GM19467 (cell line): ENCODE data around the gene CLEC18B.
"Not testable (repeated sequence)": the region's sequence is repeated elsewhere in the genome, so short reads cannot be mapped to it uniquely, and the experiment has no call there.

Source experiments
- ATAC-seq: cut with Tn5 transposase; IDR thresholded peaks from one replicate; pipeline ENCODE4 v1.9.1; 2021; ENCODE audit warnings: mild to moderate bottlenecking, moderate library complexity; ENCODE audit not compliant: unreplicated experiment

Gene CLEC18B

GRCh38 chr16:74407362-74407705, 13.9 kb downstream of the CLEC18B start:
- ATAC-seq = not testable (repeated sequence)

- not testable (repeated sequence) for ATAC-seq
Measured at GRCh38 chr16:74406600-74407361, 14.5 kb downstream of the CLEC18B start.

DNA sequence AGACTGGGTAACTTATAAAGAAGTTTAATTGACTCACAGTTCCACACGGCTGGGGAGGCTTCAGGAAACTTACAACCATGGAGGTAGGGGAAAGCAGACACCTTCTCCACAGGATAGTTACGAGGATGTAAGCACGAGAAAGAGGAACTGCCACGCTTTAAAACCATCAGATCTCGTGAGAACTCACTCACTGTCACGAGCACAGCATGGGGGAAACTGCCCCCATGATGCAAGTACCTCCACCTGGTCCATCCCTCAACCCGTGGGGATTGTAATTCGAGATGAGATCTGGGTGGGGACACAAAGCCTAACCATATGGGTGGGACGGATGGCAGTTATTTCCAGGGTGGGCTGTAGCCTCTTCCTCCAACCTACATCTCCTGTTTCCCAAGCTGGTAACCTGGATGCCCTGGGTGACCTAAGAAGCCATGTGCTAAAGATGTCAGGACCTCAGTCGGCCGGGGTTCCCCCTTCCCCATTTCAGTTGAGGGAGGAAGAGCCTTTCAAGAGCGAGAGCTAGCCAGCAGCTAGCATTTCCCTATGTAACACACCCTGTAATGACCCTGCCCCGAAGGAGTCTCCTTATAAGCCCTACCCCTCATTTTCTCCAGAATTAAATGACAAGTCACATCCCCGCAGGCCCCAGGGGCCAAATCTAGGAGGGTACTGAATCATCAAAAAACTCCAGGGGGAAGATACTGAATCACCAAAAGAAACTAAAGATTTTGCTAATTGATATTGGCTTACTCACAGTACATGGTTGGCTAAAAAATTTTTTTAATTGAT, 16.9 kb downstream of the CLEC18B start:
- ATAC-seq = not testable (repeated sequence)

DNA sequence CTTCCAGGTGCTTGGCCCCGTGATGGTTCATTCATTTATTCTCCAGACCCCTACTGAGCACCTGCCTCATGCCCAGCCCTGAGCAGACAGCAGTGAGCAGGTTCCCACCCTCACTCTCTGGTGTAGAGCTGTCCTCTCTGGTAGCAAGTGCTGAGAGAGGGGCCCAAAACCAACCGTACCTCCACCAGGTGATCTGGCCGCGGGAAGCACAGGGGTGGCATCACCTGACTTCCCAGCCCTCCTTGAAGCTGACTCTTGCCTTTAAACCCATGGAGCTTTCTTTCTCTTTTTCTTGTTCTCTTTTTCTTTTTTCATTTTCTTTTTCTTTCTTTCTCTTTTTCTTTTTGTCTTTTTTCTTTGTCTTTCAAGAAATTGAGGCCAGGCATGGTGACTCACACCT, 21.0 kb downstream of the CLEC18B start:
- not testable (repeated sequence) for ATAC-seq

- not testable (repeated sequence) for ATAC-seq
Measured at GRCh38 chr16:74398212-74398895, 22.9 kb downstream of the CLEC18B start.

DNA sequence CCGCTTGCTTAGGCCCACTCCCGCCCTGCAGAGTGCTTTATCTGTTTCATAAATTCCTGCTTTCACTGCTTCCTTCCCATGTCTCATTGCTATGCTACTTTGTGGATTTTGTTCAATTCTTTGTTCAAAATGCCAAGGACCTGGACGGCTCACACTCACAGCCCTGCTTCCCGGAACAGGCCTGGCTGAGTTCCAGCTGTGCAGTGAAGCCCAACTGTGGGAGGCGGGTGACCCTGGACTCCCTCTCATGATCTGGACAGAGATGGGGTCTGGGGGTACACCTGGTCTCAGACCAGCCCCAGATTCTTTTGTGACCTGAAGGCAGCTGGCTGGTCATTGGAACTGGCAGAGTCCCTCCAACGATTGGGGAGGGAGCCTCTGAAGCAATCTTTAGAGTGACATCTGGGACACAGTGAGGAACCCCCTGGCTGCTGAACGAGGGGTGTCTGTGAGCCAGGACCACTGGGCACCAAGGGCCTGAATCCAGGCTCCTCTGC, 24.7 kb downstream of the CLEC18B start:
- ATAC-seq = not testable (repeated sequence)

DNA sequence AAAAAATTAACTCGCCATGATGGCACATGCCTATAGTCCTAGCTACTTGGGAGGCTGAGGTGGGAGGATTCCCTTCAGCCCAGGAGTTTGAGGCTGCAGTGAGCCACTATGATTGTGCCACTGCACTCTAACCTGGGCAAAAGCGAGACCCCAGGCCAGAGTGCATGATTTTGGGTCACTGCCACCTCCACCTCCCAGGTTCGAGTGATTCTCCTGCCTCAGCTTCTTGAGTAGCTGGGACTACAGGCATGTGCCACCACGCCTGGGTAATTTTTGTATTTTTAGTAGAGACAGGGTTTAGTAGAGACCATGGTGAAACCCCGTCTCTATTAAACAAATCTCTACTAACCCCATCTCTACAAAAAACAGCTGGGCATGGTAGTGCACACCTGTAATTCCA, 26.7 kb downstream of the CLEC18B start:
- not testable (repeated sequence) for ATAC-seq

GRCh38 chr16:74394131-74394530, 27.1 kb downstream of the CLEC18B start:
- not testable (repeated sequence) for ATAC-seq

DNA sequence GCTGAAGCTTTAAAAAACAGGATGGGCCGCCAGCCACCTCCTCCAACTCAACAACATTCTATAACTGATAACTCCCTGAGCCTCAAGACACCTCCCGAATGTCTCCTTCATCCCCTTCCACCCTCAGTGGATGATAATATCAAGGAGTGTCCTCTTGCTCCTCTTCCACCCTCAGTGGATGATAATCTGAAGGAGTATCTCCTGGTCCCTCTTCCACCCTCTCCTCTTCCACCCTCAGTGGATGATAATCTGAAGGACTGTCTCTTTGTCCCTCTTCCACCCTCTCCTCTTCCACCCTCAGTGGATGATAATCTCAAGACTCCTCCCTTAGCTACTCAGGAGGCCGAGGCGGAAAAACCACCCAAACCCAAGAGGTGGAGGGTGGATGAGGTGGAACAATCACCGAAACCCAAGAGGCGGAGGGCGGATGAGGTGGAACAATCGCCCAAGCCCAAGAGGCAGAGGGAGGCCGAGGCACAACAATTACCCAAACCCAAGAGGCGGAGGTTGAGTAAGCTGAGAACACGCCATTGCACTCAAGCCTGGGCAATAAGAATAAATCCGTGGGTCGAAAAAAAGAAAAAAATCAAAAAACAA, 29.7 kb downstream of the CLEC18B start:
- not testable (repeated sequence) for ATAC-seq

- not testable (repeated sequence) for ATAC-seq
Measured at GRCh38 chr16:74382339-74383034, 38.8 kb downstream of the CLEC18B start.

DNA sequence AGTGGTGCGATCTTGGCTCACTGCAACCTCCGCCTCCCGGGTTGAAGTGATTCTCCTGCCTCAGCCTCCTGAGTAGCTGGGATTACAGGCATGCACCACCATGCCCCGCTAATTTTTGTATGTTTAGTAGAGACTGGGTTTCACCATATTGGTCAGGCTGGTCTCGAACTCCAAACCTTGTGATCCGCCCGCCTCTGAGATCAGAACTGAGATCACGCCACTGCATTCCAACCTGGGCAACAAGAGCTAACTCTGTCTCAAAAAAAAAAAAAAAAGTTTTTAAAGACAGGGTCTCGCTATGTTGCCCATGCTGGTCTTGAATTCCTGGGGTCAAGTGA, 47.5 kb downstream of the CLEC18B start:
- not testable (repeated sequence) for ATAC-seq

DNA sequence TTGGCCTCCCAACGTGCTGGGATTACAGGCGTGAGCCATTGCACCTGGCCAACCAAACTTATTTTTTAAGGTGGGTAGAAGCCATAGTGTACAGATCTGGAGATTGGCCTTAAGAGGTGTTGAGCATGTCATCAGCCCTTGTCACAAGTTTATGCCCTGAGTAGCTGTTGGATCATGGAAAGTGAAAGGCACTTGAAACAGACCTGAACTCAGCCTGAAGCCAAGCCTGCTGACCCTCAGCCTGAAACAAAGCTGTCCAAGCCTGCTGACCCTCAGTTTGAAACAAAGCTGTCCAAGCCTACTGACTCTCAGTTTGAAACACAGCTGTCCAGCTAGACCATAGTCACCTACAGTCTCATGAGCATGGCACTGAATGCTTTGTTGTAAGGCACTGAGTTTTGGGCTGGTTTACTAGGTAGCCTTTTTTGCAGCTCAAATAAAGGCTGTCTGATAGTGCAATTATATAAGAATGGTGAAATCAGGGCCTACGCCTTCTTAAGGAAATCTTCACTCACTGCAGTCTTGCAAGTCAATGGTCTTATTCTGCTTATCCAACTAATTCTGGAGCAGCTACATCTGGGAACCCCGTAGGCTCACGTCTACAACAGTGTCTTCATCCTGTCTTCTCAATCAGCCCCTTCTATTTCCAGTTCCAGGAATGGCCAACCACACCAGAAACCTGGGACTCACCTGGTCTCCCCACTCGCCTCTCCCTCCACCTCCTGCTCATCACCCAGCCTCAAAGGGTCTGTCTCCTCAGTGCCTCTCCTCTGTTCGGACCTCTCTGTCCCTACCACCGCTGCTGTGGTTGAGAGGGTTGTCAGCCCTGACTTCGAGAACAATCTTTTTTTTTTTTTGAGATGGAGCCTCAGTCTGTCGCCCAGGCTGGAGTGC, 48.1 kb downstream of the CLEC18B start:
- ATAC-seq = no peak

DNA sequence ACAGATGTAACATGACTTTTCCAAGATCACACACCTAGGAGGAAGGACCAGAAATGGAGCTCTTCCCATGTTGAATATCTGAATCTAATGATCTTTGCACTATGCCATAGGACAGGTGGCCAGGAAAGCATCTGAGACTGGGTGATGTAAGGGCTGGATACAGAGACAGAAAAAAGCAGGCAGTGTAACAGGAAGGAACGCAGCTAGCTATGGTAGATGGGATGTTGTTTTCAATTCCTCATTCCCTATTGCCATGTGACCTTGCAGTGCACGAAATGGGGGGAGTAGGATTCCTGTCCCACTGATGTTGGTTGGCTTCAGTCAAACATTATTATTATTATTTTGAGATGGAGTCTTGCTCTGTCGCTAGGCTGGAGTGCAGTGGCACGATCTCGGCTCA, 48.9 kb downstream of the CLEC18B start:
- ATAC-seq = no peak

- ATAC-seq = not testable (repeated sequence)
Measured at GRCh38 chr16:74370338-74371135, 50.7 kb downstream of the CLEC18B start.

DNA sequence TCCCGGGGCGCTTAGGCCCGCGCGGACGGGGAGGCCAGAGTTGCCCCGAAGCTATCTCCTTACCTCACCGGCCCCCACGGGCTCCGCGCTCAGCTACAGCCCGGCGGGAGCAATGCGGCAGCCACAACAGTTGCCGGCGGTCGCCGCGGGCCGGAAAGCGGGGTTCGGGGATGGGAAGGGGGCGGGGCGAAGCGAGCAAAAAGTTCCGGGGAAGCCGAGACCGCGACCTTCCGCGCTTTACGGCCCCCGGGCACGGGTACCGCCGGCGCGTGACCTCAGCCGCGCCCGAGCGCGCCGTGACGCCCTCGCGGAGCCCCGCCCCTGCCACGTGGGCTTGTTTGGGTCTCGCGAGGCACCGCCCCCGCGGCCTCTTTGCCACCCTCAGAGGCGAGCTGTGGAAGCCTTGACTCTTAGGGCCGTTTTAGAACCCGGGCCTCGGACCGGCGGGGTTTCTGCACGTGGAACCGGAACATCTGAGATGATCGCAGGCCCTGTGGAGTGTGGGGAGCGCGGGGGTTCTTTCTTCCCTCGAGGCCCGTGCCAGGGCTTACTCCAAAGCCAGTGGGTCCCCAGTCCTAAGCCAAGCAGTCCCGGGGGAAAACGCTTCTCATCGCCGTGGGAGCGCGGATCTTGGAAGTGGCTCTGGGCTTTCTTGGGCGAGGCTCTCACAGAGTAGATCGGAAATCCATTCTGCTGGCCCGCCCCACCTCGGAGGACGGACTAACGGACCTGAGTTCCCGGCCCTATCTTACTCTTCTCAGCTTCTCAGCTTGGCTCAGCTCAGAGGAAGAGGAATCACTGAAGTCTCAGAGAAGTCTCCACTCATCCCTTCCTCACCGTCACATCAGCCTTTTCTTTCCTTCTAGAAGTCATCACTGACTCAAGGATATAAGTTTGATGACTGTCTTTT, 53.0 kb downstream of the CLEC18B start:
- peak; percentile 96 for ATAC-seq

- ATAC-seq = peak; percentile 22
Measured at GRCh38 chr16:74367469-74368001, 53.7 kb downstream of the CLEC18B start.
